Measurements from ENCODE around the gene SPATS2.

SPATS2 gene

DNA sequence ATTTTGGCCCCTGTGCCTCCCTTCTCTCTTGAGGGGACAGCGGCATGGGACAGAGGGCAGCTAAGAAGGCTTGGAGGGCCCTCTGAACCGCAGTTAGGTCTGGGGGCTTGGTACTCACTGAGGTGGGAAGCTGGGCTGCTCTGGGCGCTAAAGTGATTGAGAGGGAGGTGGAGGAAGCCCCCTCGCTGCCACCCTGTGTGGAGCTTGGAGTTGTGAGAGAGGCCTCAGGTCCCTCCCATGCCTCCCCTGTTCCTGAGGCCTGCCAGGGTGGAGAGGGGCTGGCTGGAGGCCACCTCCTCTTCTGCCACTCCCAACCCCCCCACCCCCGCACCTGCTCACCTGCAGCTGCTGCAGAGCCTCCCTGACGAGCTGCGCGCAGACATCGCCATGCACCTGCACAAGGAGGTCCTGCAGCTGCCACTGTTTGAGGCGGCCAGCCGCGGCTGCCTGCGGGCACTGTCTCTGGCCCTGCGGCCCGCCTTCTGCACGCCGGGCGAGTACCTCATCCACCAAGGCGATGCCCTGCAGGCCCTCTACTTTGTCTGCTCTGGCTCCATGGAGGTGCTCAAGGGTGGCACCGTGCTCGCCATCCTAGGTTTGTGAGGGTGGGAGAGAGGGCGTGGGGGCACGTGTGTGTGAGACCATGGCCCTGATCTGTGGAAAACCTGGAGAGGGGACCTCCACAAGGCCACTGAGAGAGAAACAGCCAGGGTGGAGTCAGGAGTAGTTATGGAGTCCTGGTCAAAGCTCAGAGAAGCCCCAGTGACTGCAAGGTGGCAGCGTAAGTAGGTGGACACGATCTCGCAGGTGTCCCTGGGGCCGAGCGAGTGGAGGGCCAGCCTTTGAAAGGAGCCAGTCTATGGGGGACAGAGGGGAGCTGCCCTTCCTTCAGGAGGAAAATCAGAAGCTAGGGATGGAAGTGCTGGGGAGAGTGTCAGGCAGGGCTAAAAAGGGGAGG, 182.8 kb downstream of the SPATS2 start:
- no peak for TF ChIP-seq ZNF132 (tag by site-specific recombination; IDR thresholded peaks at IDR 0.05; ENCODE audit: borderline replicate concordance)
- no peak for TF ChIP-seq MZF1 (tag by site-specific recombination; IDR thresholded peaks at IDR 0.05; ENCODE audit: borderline replicate concordance)
- TF ChIP-seq ZNF266 (tag by site-specific recombination; IDR thresholded peaks at IDR 0.05; ENCODE audit: low read depth) = no peak
- Histone ChIP-seq H3K4me1 (ENCODE audit: control insufficient read depth, insufficient read depth, low read length) (no peaks in the 10 kb centered on the region), H3K36me3 (ENCODE audit: control insufficient read depth in 2 of 2, insufficient read depth in 1 of 2, low read length in 2 of 2) (no peaks in the 10 kb centered on the region), H3K4me3 (ENCODE audit: low read depth, low read length) (no peak overlapping the region), H3K9me3 (ENCODE audit: control insufficient read depth, insufficient read depth, low read depth, low read length) (no peaks in the 10 kb centered on the region), H3K27ac (ENCODE audit: extremely low read depth, low read depth, low read length) (no peak overlapping the region)
- POLR2A ChIA-PET = interaction anchor here (0.5 kb wide), 1 partner anchor 23 kb away, joined by 3 read pairs; no protein-coding TSS in a partner anchor
- CTCF ChIA-PET = interaction anchor here (0.6 to 2.5 kb wide), 6 partner anchors 18 to 457 kb away, joined by 3 to 19 read pairs (median 4); no protein-coding TSS in a partner anchor

GRCh38 chr12:49550693-49551252, 183.5 kb downstream of the SPATS2 start:
- POLR2A ChIA-PET = interaction anchor here (0.5 kb wide), 1 partner anchor 24 kb away, joined by 3 read pairs; no protein-coding TSS in a partner anchor
- CTCF ChIA-PET = interaction anchor here (0.6 to 2.5 kb wide), 3 partner anchors 30 to 458 kb away, joined by 3 to 19 read pairs (median 8); no protein-coding TSS in a partner anchor
- no peak overlapping the region for H3K27ac ChIP-seq (ENCODE audit: extremely low read depth, low read depth, low read length)
- H3K9me3 ChIP-seq (ENCODE audit: control insufficient read depth, insufficient read depth, low read depth, low read length) = no peaks in the 10 kb centered on the region
- H3K36me3 ChIP-seq (ENCODE audit: control insufficient read depth in 2 of 2, insufficient read depth in 1 of 2, low read length in 2 of 2) = no peaks in the 10 kb centered on the region
- no peaks in the 10 kb centered on the region for H3K4me1 ChIP-seq (ENCODE audit: control insufficient read depth, insufficient read depth, low read length)
- no peak overlapping the region for H3K4me3 ChIP-seq (ENCODE audit: low read depth, low read length)
- TF ChIP-seq ZNF140 (tag by site-specific recombination; IDR thresholded peaks at IDR 0.05) = no peak
- TF ChIP-seq ZNF701 (tag by site-specific recombination; IDR thresholded peaks at IDR 0.05) = no peak
- TF ChIP-seq WT1 (tag by site-specific recombination; IDR thresholded peaks at IDR 0.05) = no peak
- TF ChIP-seq, protein P1, sequence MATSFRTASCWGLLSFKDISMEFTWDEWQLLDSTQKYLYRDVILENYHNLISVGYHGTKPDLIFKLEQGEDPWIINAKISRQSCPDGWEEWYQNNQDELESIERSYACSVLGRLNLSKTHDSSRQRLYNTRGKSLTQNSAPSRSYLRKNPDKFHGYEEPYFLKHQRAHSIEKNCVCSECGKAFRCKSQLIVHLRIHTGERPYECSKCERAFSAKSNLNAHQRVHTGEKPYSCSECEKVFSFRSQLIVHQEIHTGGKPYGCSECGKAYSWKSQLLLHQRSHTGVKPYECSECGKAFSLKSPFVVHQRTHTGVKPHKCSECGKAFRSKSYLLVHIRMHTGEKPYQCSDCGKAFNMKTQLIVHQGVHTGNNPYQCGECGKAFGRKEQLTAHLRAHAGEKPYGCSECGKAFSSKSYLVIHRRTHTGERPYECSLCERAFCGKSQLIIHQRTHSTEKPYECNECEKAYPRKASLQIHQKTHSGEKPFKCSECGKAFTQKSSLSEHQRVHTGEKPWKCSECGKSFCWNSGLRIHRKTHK (tag by site-specific recombination; IDR thresholded peaks at IDR 0.05) = no peak
- TF ChIP-seq ZNF280C (tag by site-specific recombination; IDR thresholded peaks at IDR 0.05) = no peak
- no peak for TF ChIP-seq ZNF2 (tag by site-specific recombination; IDR thresholded peaks at IDR 0.05)
- TF ChIP-seq ZBTB26 (tag by site-specific recombination; optimal IDR thresholded peaks at IDR 0.05) = no peak
- TF ChIP-seq ZNF555 (tag by site-specific recombination; conservative IDR thresholded peaks at IDR 0.05) = no peak
- TF ChIP-seq, protein P2, sequence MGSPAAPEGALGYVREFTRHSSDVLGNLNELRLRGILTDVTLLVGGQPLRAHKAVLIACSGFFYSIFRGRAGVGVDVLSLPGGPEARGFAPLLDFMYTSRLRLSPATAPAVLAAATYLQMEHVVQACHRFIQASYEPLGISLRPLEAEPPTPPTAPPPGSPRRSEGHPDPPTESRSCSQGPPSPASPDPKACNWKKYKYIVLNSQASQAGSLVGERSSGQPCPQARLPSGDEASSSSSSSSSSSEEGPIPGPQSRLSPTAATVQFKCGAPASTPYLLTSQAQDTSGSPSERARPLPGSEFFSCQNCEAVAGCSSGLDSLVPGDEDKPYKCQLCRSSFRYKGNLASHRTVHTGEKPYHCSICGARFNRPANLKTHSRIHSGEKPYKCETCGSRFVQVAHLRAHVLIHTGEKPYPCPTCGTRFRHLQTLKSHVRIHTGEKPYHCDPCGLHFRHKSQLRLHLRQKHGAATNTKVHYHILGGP (tag by site-specific recombination; IDR thresholded peaks at IDR 0.05) = no peak
- no peak for TF ChIP-seq ZNF837 (tag by site-specific recombination; IDR thresholded peaks at IDR 0.05)
- no peak for TF ChIP-seq ZNF843 (tag by site-specific recombination; IDR thresholded peaks at IDR 0.05)
- TF ChIP-seq RBAK (tag by site-specific recombination; IDR thresholded peaks at IDR 0.05) = no peak
- TF ChIP-seq ZNF169 (tag by site-specific recombination; IDR thresholded peaks at IDR 0.05) = no peak
- no peak for TF ChIP-seq ZSCAN5A (tag by site-specific recombination; IDR thresholded peaks at IDR 0.05)
- TF ChIP-seq ZNF645 (tag by site-specific recombination; IDR thresholded peaks at IDR 0.05) = no peak
- no peak for TF ChIP-seq KLF10 (tag by site-specific recombination; IDR thresholded peaks at IDR 0.05)
- no peak for TF ChIP-seq ZBTB7A (tag by site-specific recombination; IDR thresholded peaks at IDR 0.05; ENCODE audit: low read depth)
- TF ChIP-seq ZNF146 (tag by site-specific recombination; IDR thresholded peaks at IDR 0.05) = no peak
- TF ChIP-seq INSM2 (tag by site-specific recombination; IDR thresholded peaks at IDR 0.05) = no peak
